ENCODE data around the gene HEYL. TPM values are rescaled to one million over a fixed set of nuclear protein-coding genes. Genes with fewer than 3 reads are reported as not detected.
A peak's percentile ranks its signal among the peaks of the same experiment; 100 is the strongest.

The HEYL gene
- polyA plus RNA-seq, 2 donors = 0.37 to 0.45 TPM

DNA sequence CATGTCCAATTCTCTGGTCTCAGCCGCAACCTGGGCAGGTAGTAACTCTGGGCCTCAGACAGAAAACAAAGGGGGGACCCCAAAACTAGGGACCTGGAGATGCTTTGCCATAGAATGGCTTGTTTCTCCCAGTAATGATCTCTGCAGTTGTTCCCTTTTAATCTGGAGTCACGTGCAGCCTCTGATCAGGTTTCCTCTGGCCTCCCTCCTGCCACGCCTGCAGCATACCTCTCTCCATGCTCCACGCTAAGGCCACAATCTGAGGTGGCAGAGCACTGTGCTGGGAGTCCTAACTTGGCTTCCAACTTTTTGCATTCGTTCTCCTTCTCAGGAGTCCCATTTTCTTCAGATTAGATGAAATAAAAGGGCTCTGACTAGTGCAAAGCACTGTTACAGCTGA lies 64.8 kb downstream of the HEYL start:
- peaks cover 0 to 10% of the 10 kb centered on the region in 2 donors for H3K4me1 ChIP-seq (ENCODE audit: control insufficient read depth in 2 of 2, insufficient read depth in 2 of 2, low read length in 1 of 2)

More for the DNA sequence above, 64.8 kb downstream of the HEYL start:
- Histone ChIP-seq H3K9me3 (ENCODE audit: control insufficient read depth in 2 of 2, insufficient read depth in 1 of 2, low read depth in 1 of 2, low read length in 1 of 2) (no peaks in the 10 kb centered on the region), H3K27ac (ENCODE audit: low read depth in 2 of 2, low read length in 1 of 2) (no peak overlapping the region), H3K27me3 (ENCODE audit: control insufficient read depth in 1 of 2, insufficient read depth in 2 of 2, low read length in 2 of 2) (no peaks in the 10 kb centered on the region), H3K4me3 (ENCODE audit: low read depth in 1 of 2, low read length in 2 of 2) (peak overlapping the region; percentile 76 to 79), H3K36me3 (ENCODE audit: control insufficient read depth in 2 of 2, insufficient read depth in 2 of 2, low read length in 1 of 2) (peaks cover 10 to 11% of the 10 kb centered on the region in 2 donors)
- 24 to 26% methylated on average over 5 of the region's 5 CpGs for WGBS, 2 donors

Other genes with a start within 250 kb of the HEYL start
- gene BMP8A, start 148.0 kb downstream of the HEYL start, polyA plus RNA-seq = not detected
- gene PABPC4, start 62.9 kb downstream of the HEYL start, polyA plus RNA-seq = 10 to 100 TPM; 66.7 to 86.7 TPM
- gene NT5C1A, start 32.5 kb upstream of the HEYL start, polyA plus RNA-seq = under 1 TPM in 1 of 2 donors, not detected in 1; 0.02 TPM
- gene HPCAL4, start 51.8 kb upstream of the HEYL start, polyA plus RNA-seq = under 1 TPM; 0.02 to 0.04 TPM
- gene PPIE, start 99.2 kb upstream of the HEYL start, polyA plus RNA-seq = 10 to 100 TPM; 24.7 to 41.3 TPM
- under 1 TPM; 0.25 to 0.28 TPM for gene OXCT2, start 131.7 kb upstream of the HEYL start, polyA plus RNA-seq
- under 1 TPM; 0.12 to 0.36 TPM for gene BMP8B, start 149.2 kb upstream of the HEYL start, polyA plus RNA-seq
- gene TRIT1, start 243.9 kb upstream of the HEYL start, polyA plus RNA-seq = 10 to 100 TPM; 15.0 to 24.1 TPM

Measured in esophagus (tissue), 2 donors.